HCT116 (cell line): ENCODE results near the gene NEURL1B. TPM values are rescaled to one million over a fixed set of nuclear protein-coding genes. Genes with fewer than 3 reads are reported as not detected.

ENCODE experiments used
- ATAC-seq: fragments of 200-7000 bp; cut with Tn5 transposase; 2 replicates; pipeline ENCODE4 v1.9.1; 2020; ENCODE audit warnings: mild to moderate bottlenecking, moderate library complexity
- BruUV-seq: library from RNA; stranded (reverse); fragments of 400-500 nt; replicated peaks from 2 replicates; lab custom pipeline; 2021; lab: Mats Ljungman, UMichigan
- CTCF ChIA-PET: fragments of 300-600 bp; sonication (Branson Sonifier 250); formaldehyde crosslinking; loops from one replicate; lab custom pipeline; 2021; ENCODE audit warnings: antibody characterized with exemption; lab: Charles Lee
- POLR2A ChIA-PET: fragments of 300-600, 350-600 bp; sonication (Branson Sonifier 250); formaldehyde crosslinking; loops from one replicate; lab custom pipeline; 2021; ENCODE audit warnings: antibody characterized with exemption; lab: Charles Lee
- RAD21 ChIA-PET, 2 experiments: fragments of 300-600 bp; sonication (Branson Sonifier 250); formaldehyde crosslinking; loops; one replicate each; lab custom pipeline; 2023; ENCODE audit warnings: low total read pairs in 2 of 2; ENCODE audit not compliant: uncharacterized antibody in 2 of 2, unreplicated experiment in 2 of 2, low non-redundant PET in 1 of 2; lab: Charles Lee
- DNase-seq: peaks from one replicate; pipeline ENCODE4 v3.0.0-alpha.2; 2010; ENCODE audit warnings: low read depth, low spot score
- H2AFZ ChIP-seq: fragments of 200-600 bp; shearing (Covaris generic), sonication (generic); 2 replicates; pipeline ENCODE4 v1.6.1; 2017; ENCODE audit warnings: low read depth, mixed run types, mixed read lengths, antibody characterized with exemption, low read length; ENCODE audit not compliant: poor library complexity, severe bottlenecking
- H3K27ac ChIP-seq: 2 replicates; pipeline ENCODE4 v1.5.1; 2012; ENCODE audit warnings: low read depth, low read length
- H3K27me3 ChIP-seq: fragments of 200-600 bp; sonication (generic); 2 replicates; pipeline ENCODE4 v1.6.1; 2016; ENCODE audit warnings: mixed run types, low read length, mixed read lengths; ENCODE audit not compliant: insufficient read depth
- H3K36me3 ChIP-seq, 2 experiments: fragments of 200-500 bp in 1 of 2; fragments of 200-600 bp in 1 of 2; sonication (Bioruptor generic) in 1 of 2; sonication (generic) in 1 of 2; 2 replicates each; pipeline versions ENCODE4 v1.5.1 to v1.6.1; 2014 to 2016; ENCODE audit warnings: low read length in 2 of 2, inconsistent platforms in 1 of 2, mixed read lengths in 1 of 2, mixed run types in 1 of 2; ENCODE audit not compliant: insufficient read depth in 2 of 2, control insufficient read depth in 1 of 2
- H3K4me1 ChIP-seq, 2 experiments: fragments of 200-600 bp in 1 of 2; sonication (generic) in 1 of 2; 2 replicates each; pipeline versions ENCODE4 v1.5.1 to v1.6.1; 2012 to 2017; ENCODE audit warnings: low read length in 2 of 2, inconsistent platforms in 1 of 2, mild to moderate bottlenecking in 1 of 2, mixed read lengths in 1 of 2, mixed run types in 1 of 2, moderate library complexity in 1 of 2; ENCODE audit not compliant: insufficient read depth in 2 of 2, control insufficient read depth in 1 of 2
- H3K4me2 ChIP-seq: fragments of 200-600 bp; sonication (generic); 2 replicates; pipeline ENCODE4 v1.6.1; 2017; ENCODE audit warnings: mixed run types, low read length, mixed read lengths
- H3K4me3 ChIP-seq, 2 experiments: fragments of 200-600 bp in 1 of 2; sonication (generic) in 1 of 2; replicated peaks in 1 of 2; 2 replicates each; pipeline ENCODE4 v1.5.1; 2011 to 2016; ENCODE audit warnings: low read length in 2 of 2, control low read depth in 1 of 2, low read depth in 1 of 2, mild to moderate bottlenecking in 1 of 2, mixed read lengths in 1 of 2, mixed run types in 1 of 2
- H3K79me2 ChIP-seq: fragments of 200-600 bp; sonication (generic); 2 replicates; pipeline ENCODE4 v1.6.1; 2017; ENCODE audit warnings: mild to moderate bottlenecking, mixed run types, low read length, moderate library complexity, mixed read lengths; ENCODE audit not compliant: insufficient read depth
- H3K9ac ChIP-seq: fragments of 200-600 bp; sonication (generic); 2 replicates; pipeline ENCODE4 v1.6.1; 2016; ENCODE audit warnings: low read length, mixed read lengths
- H3K9me2 ChIP-seq: fragments of 200-600 bp; sonication (generic), shearing (Covaris generic); 2 replicates; pipeline ENCODE4 v1.6.1; 2017; ENCODE audit warnings: mixed run types, mild to moderate bottlenecking, moderate library complexity; ENCODE audit not compliant: insufficient read depth
- H3K9me3 ChIP-seq, 2 experiments: fragments of 200-500 bp in 1 of 2; fragments of 200-600 bp in 1 of 2; sonication (Bioruptor generic) in 1 of 2; sonication (generic) in 1 of 2; 2 replicates each; pipeline ENCODE4 v1.6.1; 2014 to 2017; ENCODE audit warnings: low read length in 2 of 2, mixed read lengths in 2 of 2, inconsistent platforms in 1 of 2, low read depth in 1 of 2, mild to moderate bottlenecking in 1 of 2, mixed run types in 1 of 2, moderate library complexity in 1 of 2; ENCODE audit not compliant: control insufficient read depth in 1 of 2, insufficient read depth in 1 of 2
- H4K20me1 ChIP-seq: fragments of 200-600 bp; sonication (generic), shearing (Covaris generic); 2 replicates; pipeline ENCODE4 v1.6.1; 2017; ENCODE audit warnings: mixed run types, mild to moderate bottlenecking, moderate library complexity; ENCODE audit not compliant: insufficient read depth
- CBX3 ChIP-seq: IDR thresholded peaks from 2 replicates; pipeline ENCODE4 v1.6.1; 2012; ENCODE audit warnings: low read depth
- EGR1 ChIP-seq: IDR thresholded peaks from 2 replicates; pipeline ENCODE4 v1.6.1; 2012; ENCODE audit warnings: low read depth
- ELF1 ChIP-seq: IDR thresholded peaks from 2 replicates; pipeline ENCODE4 v1.6.1; 2012; ENCODE audit warnings: low read depth, borderline replicate concordance
- EZH2 ChIP-seq: fragments of 200-600 bp; sonication (generic); IDR thresholded peaks from 2 replicates; pipeline ENCODE4 v1.6.1; 2017; ENCODE audit warnings: antibody characterized with exemption, mixed run types
- EZH2phosphoT487 ChIP-seq: fragments of 200-600 bp; IDR thresholded peaks from 2 replicates; pipeline ENCODE4 v1.6.1; 2018; ENCODE audit warnings: antibody characterized with exemption, borderline replicate concordance
- JUND ChIP-seq: IDR thresholded peaks from 2 replicates; pipeline ENCODE4 v1.6.1; 2012
- POLR2A ChIP-seq: IDR thresholded peaks from 2 replicates; pipeline ENCODE4 v1.7.0; 2011; ENCODE audit warnings: borderline replicate concordance; ENCODE audit not compliant: insufficient read depth, insufficient read length; ENCODE audit errors: extremely low read depth
- POLR2AphosphoS5 ChIP-seq: IDR thresholded peaks from 2 replicates; pipeline ENCODE4 v1.6.1; 2011; ENCODE audit warnings: mild to moderate bottlenecking, low read depth, low read length, moderate library complexity
- RAD21 ChIP-seq: IDR thresholded peaks from 2 replicates; pipeline ENCODE4 v1.6.1; 2012; ENCODE audit warnings: low read depth, mild to moderate bottlenecking
- SIN3A ChIP-seq: IDR thresholded peaks from 2 replicates; pipeline ENCODE4 v1.6.1; 2012; ENCODE audit warnings: low read depth
- SRF ChIP-seq: IDR thresholded peaks from 2 replicates; pipeline ENCODE4 v1.6.1; 2012; ENCODE audit warnings: low read depth
- YY1 ChIP-seq: IDR thresholded peaks from 2 replicates; pipeline ENCODE4 v1.6.1; 2011; ENCODE audit warnings: low read length, low read depth, moderate library complexity, mild to moderate bottlenecking; ENCODE audit not compliant: insufficient replicate concordance; ENCODE audit errors: extremely low read depth
- ZNF274 ChIP-seq: fragments of 200-500 bp; sonication (Bioruptor generic); IDR thresholded peaks from 2 replicates; pipeline ENCODE4 v1.6.1; 2014; ENCODE audit warnings: mild to moderate bottlenecking, low read depth, low read length, inconsistent platforms
- intact Hi-C: fragments of 100-400 bp; cut with micrococcal nuclease; formaldehyde crosslinking; loops from 2 replicates; pipeline ENCODE4 v1.10.0; 2022
- total RNA-seq: library from RNA; stranded (reverse); gene quantifications from one replicate; pipeline ENCODE4 v1.2.1, GENCODE V29; 2021; ENCODE audit not compliant: unreplicated experiment
- TF ChIP-seq, protein P1 (sequence below): IDR thresholded peaks from 2 replicates; pipeline ENCODE4 v1.6.1; 2012; ENCODE audit warnings: low read depth
- TF ChIP-seq, protein P2 (sequence below): IDR thresholded peaks from 2 replicates; pipeline ENCODE4 v1.6.1; 2012
- TF ChIP-seq, protein P3 (sequence below): IDR thresholded peaks from 2 replicates; pipeline ENCODE4 v1.6.1; 2012
- TF ChIP-seq, protein P4 (sequence below), 3 experiments: fragments of 200-600 bp in 1 of 3; sonication (generic) in 1 of 3; IDR thresholded peaks in 2 of 3; conservative IDR thresholded peaks in 1 of 3; 2 replicates each; pipeline ENCODE4 v1.5.1; 2012 to 2017; ENCODE audit warnings: low read depth in 2 of 3, low read length in 2 of 3, antibody characterized with exemption in 1 of 3, borderline replicate concordance in 1 of 3, control low read depth in 1 of 3, mild to moderate bottlenecking in 1 of 3, mixed read lengths in 1 of 3, mixed run types in 1 of 3, moderate library complexity in 1 of 3; ENCODE audit not compliant: insufficient read depth in 1 of 3
- TF ChIP-seq, protein P5 (sequence below): IDR thresholded peaks from 2 replicates; pipeline ENCODE4 v1.6.1; 2011; ENCODE audit warnings: mild to moderate bottlenecking, low read length, moderate library complexity; ENCODE audit not compliant: insufficient replicate concordance; ENCODE audit errors: extremely low read depth

Gene NEURL1B
- total RNA-seq, 1 experiment from 2014 or later, result 5.8 TPM

DNA sequence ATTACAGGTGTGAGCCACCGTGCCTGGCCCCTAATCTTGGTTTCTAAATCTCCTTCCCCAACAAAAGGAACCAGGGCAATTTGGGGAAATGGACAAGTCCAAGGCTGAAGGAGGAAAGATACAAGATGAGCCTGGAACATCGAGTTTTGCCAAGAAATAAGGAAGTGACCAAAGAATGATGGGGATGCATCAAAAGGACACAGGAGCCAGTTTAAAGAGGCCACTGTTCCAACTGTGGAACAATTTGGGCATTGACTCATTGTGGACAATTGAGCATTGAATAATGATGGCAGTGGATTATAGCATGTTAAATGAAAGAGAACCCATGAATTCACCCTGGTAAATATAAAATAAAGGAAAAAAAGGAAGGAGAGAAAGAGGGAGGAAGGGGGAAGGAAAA, 82.4 kb downstream of the NEURL1B start:
- H3K9ac ChIP-seq, result no peak overlapping the region
- no peaks in the 10 kb centered on the region for H3K79me2 ChIP-seq
- no peaks in the 10 kb centered on the region for H3K4me1 ChIP-seq
- no peak for TF ChIP-seq CBX3
- TF ChIP-seq, protein P1, sequence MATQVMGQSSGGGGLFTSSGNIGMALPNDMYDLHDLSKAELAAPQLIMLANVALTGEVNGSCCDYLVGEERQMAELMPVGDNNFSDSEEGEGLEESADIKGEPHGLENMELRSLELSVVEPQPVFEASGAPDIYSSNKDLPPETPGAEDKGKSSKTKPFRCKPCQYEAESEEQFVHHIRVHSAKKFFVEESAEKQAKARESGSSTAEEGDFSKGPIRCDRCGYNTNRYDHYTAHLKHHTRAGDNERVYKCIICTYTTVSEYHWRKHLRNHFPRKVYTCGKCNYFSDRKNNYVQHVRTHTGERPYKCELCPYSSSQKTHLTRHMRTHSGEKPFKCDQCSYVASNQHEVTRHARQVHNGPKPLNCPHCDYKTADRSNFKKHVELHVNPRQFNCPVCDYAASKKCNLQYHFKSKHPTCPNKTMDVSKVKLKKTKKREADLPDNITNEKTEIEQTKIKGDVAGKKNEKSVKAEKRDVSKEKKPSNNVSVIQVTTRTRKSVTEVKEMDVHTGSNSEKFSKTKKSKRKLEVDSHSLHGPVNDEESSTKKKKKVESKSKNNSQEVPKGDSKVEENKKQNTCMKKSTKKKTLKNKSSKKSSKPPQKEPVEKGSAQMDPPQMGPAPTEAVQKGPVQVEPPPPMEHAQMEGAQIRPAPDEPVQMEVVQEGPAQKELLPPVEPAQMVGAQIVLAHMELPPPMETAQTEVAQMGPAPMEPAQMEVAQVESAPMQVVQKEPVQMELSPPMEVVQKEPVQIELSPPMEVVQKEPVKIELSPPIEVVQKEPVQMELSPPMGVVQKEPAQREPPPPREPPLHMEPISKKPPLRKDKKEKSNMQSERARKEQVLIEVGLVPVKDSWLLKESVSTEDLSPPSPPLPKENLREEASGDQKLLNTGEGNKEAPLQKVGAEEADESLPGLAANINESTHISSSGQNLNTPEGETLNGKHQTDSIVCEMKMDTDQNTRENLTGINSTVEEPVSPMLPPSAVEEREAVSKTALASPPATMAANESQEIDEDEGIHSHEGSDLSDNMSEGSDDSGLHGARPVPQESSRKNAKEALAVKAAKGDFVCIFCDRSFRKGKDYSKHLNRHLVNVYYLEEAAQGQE, result no peak
- TF ChIP-seq SIN3A, result no peak
- no peak for TF ChIP-seq EZH2phosphoT487
- no peak for TF ChIP-seq RAD21
- TF ChIP-seq YY1, result no peak
- TF ChIP-seq EGR1, result no peak
- TF ChIP-seq, protein P2, sequence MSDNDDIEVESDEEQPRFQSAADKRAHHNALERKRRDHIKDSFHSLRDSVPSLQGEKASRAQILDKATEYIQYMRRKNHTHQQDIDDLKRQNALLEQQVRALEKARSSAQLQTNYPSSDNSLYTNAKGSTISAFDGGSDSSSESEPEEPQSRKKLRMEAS, result no peak
- no peak for TF ChIP-seq ZNF274
- TF ChIP-seq, protein P3, sequence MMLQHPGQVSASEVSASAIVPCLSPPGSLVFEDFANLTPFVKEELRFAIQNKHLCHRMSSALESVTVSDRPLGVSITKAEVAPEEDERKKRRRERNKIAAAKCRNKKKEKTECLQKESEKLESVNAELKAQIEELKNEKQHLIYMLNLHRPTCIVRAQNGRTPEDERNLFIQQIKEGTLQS, result no peak
- no peak for TF ChIP-seq SRF
- TF ChIP-seq, protein P4, sequence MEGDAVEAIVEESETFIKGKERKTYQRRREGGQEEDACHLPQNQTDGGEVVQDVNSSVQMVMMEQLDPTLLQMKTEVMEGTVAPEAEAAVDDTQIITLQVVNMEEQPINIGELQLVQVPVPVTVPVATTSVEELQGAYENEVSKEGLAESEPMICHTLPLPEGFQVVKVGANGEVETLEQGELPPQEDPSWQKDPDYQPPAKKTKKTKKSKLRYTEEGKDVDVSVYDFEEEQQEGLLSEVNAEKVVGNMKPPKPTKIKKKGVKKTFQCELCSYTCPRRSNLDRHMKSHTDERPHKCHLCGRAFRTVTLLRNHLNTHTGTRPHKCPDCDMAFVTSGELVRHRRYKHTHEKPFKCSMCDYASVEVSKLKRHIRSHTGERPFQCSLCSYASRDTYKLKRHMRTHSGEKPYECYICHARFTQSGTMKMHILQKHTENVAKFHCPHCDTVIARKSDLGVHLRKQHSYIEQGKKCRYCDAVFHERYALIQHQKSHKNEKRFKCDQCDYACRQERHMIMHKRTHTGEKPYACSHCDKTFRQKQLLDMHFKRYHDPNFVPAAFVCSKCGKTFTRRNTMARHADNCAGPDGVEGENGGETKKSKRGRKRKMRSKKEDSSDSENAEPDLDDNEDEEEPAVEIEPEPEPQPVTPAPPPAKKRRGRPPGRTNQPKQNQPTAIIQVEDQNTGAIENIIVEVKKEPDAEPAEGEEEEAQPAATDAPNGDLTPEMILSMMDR (IDR thresholded peaks at IDR 0.05 in 2 of 3, conservative IDR thresholded peaks at IDR 0.05 in 1 of 3; ENCODE audit: borderline replicate concordance in 1 of 3, insufficient read depth in 1 of 3, low read depth in 2 of 3, low read length in 2 of 3), result no peak
- TF ChIP-seq, protein P5, sequence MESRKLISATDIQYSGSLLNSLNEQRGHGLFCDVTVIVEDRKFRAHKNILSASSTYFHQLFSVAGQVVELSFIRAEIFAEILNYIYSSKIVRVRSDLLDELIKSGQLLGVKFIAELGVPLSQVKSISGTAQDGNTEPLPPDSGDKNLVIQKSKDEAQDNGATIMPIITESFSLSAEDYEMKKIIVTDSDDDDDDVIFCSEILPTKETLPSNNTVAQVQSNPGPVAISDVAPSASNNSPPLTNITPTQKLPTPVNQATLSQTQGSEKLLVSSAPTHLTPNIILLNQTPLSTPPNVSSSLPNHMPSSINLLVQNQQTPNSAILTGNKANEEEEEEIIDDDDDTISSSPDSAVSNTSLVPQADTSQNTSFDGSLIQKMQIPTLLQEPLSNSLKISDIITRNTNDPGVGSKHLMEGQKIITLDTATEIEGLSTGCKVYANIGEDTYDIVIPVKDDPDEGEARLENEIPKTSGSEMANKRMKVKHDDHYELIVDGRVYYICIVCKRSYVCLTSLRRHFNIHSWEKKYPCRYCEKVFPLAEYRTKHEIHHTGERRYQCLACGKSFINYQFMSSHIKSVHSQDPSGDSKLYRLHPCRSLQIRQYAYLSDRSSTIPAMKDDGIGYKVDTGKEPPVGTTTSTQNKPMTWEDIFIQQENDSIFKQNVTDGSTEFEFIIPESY, result no peak
- TF ChIP-seq JUND, result no peak
- TF ChIP-seq ELF1, result no peak
- no peak for TF ChIP-seq POLR2AphosphoS5
- TF ChIP-seq EZH2, result no peak
- no peak for TF ChIP-seq POLR2A
- intact Hi-C loops, result no loop called here
- no peak overlapping the region for H3K4me2 ChIP-seq
- no peak overlapping the region for H2AFZ ChIP-seq
- no peaks in the 10 kb centered on the region for H3K9me2 ChIP-seq
- ChIA-PET CTCF (interaction anchor here (1.1 kb wide), 1 partner anchor 216 kb away, joined by 3 read pairs; no protein-coding TSS in a partner anchor), RAD21 (no interaction called here), POLR2A (interaction anchor here (1.6 kb wide), 1 partner anchor 47 kb away, joined by 6 read pairs; the partner anchor contains the start of gene DUSP1)
- no peaks in the 10 kb centered on the region for H4K20me1 ChIP-seq
- H3K9me3 ChIP-seq, result no peaks in the 10 kb centered on the region
- ATAC-seq (no peak), DNase-seq (no peak)
- H3K27me3 ChIP-seq, result no peaks in the 10 kb centered on the region
- no peak overlapping the region for H3K27ac ChIP-seq
- H3K36me3 ChIP-seq, result no peaks in the 10 kb centered on the region
- H3K4me3 ChIP-seq, result no peak overlapping the region
- BruUV-seq, result no TSS peak
